HepG2 (cell line): ENCODE data around the gene ARHGEF1. TPM values are rescaled to one million over a fixed set of nuclear protein-coding genes. Genes with fewer than 3 reads are reported as not detected.

Source experiments
- GPBP1L1 ChIP-seq: sonication (generic); formaldehyde crosslinking; IDR thresholded peaks from 2 replicates; pipeline ENCODE4 v1.5.0; 2020; ENCODE audit warnings: mild to moderate bottlenecking, missing genetic modification reagents
- HMG20A ChIP-seq: IDR thresholded peaks from 2 replicates; pipeline ENCODE4 v1.6.1; 2016; ENCODE audit warnings: borderline replicate concordance
- ZNF12 ChIP-seq: sonication (generic); formaldehyde crosslinking; IDR thresholded peaks from 2 replicates; pipeline ENCODE4 v1.5.0; 2020; ENCODE audit warnings: missing genetic modification reagents
- ZNF142 ChIP-seq: sonication (generic); formaldehyde crosslinking; IDR thresholded peaks from 2 replicates; pipeline ENCODE4 v1.4.0; 2020; ENCODE audit warnings: missing genetic modification reagents
- ZNF180 ChIP-seq: sonication (generic); formaldehyde crosslinking; IDR thresholded peaks from 2 replicates; pipeline ENCODE4 v1.4.0; 2020; ENCODE audit warnings: low read depth, missing genetic modification reagents, borderline replicate concordance
- ZNF652 ChIP-seq: IDR thresholded peaks from 2 replicates; pipeline ENCODE4 v1.6.1; 2016; ENCODE audit warnings: low read depth, borderline replicate concordance
- ZNF800 ChIP-seq: sonication (generic); formaldehyde crosslinking; IDR thresholded peaks from 2 replicates; pipeline ENCODE4 v1.4.0; 2020; ENCODE audit warnings: missing genetic modification reagents
- polyA plus RNA-seq, 8 experiments: library from polyadenylated mRNA; depleted of rRNA in 3 of 8; stranded (reverse) in 7 of 8; unstranded in 1 of 8; fragments of >200 nt; fragmentation: Illumina TruSeq in 4 of 8; extraction: Trizol in 4 of 8; gene quantifications; 2 replicates each; pipeline versions ENCODE4 v1.2.1 to v1.2.3, GENCODE V29; 2011 to 2016; ENCODE audit warnings: low read depth in 4 of 8, missing spikeins in 1 of 8, mixed read lengths in 1 of 8; ENCODE audit not compliant: insufficient read depth in 1 of 8
- total RNA-seq, 5 experiments: library from RNA; depleted of rRNA; stranded (reverse); fragments of >200 nt; fragmentation: Illumina TruSeq; extraction: Trizol; gene quantifications; 2 replicates each; pipeline ENCODE4 v1.2.3, GENCODE V29; 2016; ENCODE audit warnings: low read depth in 1 of 5

Gene ARHGEF1
- total and polyA plus RNA-seq, 2 of the 13 experiments (the other 11 are each of a cell fraction or from before 2014, with no cell fraction given): 33.7 to 34.7 TPM

- TF ChIP-seq ZNF142 (CRISPR knock-in tag) (no peak), ZNF180 (CRISPR knock-in tag) (no peak), GPBP1L1 (CRISPR knock-in tag) (no peak), ZNF12 (CRISPR knock-in tag) (no peak), HMG20A (CRISPR knock-in tag) (no peak), ZNF800 (CRISPR knock-in tag) (no peak), ZNF652 (CRISPR knock-in tag) (no peak)
Observed at GRCh38 chr19:41849067-41849466, 33.9 kb upstream of the ARHGEF1 start (continued).
